Mesenchymal stem cell (in vitro differentiated cells and primary cell): Measurements from ENCODE around the gene EVC2.

Experiments
- DNase-seq: peaks from one replicate; pipeline ENCODE4 v3.0.0-alpha.2; 2013
- H2AFZ ChIP-seq: one replicate; pipeline ENCODE4 v1.6.1; 2013; ENCODE audit warnings: low read depth, mild to moderate bottlenecking, control low read depth, inconsistent platforms, low read length, moderate library complexity
- H2AK5ac ChIP-seq: 2 replicates; pipeline ENCODE4 v1.6.1; 2013; ENCODE audit warnings: low read length, moderate library complexity, mild to moderate bottlenecking, inconsistent platforms; ENCODE audit not compliant: severe bottlenecking
- H2BK120ac ChIP-seq: one replicate; pipeline ENCODE4 v1.6.1; 2013; ENCODE audit warnings: low read depth, mild to moderate bottlenecking, inconsistent platforms, low read length, moderate library complexity
- H2BK12ac ChIP-seq, 2 experiments: one replicate each; pipeline ENCODE4 v1.6.1; 2013; ENCODE audit warnings: inconsistent platforms in 2 of 2, low read length in 2 of 2, mild to moderate bottlenecking in 2 of 2, moderate library complexity in 2 of 2, control low read depth in 1 of 2
- H2BK15ac ChIP-seq: one replicate; pipeline ENCODE4 v1.6.1; 2013; ENCODE audit warnings: mild to moderate bottlenecking, low read depth, inconsistent platforms; ENCODE audit not compliant: poor library complexity, severe bottlenecking
- H2BK5ac ChIP-seq: 2 replicates; pipeline ENCODE4 v1.6.1; 2013; ENCODE audit warnings: low read depth, mild to moderate bottlenecking, low read length, control low read depth, inconsistent platforms; ENCODE audit not compliant: poor library complexity, severe bottlenecking
- H3K14ac ChIP-seq, 2 experiments: one replicate each; pipeline ENCODE4 v1.6.1; 2013; ENCODE audit warnings: inconsistent platforms in 2 of 2, low read length in 2 of 2, control low read depth in 1 of 2, mild to moderate bottlenecking in 1 of 2, moderate library complexity in 1 of 2
- H3K18ac ChIP-seq, 2 experiments: one replicate each; pipeline ENCODE4 v1.6.1; 2013; ENCODE audit warnings: inconsistent platforms in 2 of 2, low read length in 2 of 2, control low read depth in 1 of 2, low read depth in 1 of 2, mild to moderate bottlenecking in 1 of 2
- H3K23ac ChIP-seq, 2 experiments: one replicate each; pipeline ENCODE4 v1.6.1; 2013; ENCODE audit warnings: inconsistent platforms in 2 of 2, low read length in 2 of 2, mild to moderate bottlenecking in 2 of 2, moderate library complexity in 2 of 2, control low read depth in 1 of 2
- H3K27ac ChIP-seq: 2 replicates; pipeline ENCODE4 v1.5.1; 2013; ENCODE audit warnings: mild to moderate bottlenecking, moderate library complexity, low read length, control low read depth, inconsistent platforms; ENCODE audit not compliant: poor library complexity, severe bottlenecking
- H3K27me3 ChIP-seq, 2 experiments: 2 replicates each; pipeline versions ENCODE4 v1.6.1 to v1.7.0; 2013; ENCODE audit warnings: low read length in 2 of 2, mild to moderate bottlenecking in 2 of 2, moderate library complexity in 2 of 2, control low read depth in 1 of 2, inconsistent platforms in 1 of 2; ENCODE audit not compliant: control insufficient read depth in 1 of 2, insufficient read depth in 1 of 2
- H3K36me3 ChIP-seq, 2 experiments: 2 replicates each; pipeline versions ENCODE4 v1.6.1 to v1.7.0; 2013; ENCODE audit warnings: low read length in 2 of 2, control low read depth in 1 of 2, inconsistent platforms in 1 of 2, low read depth in 1 of 2, mild to moderate bottlenecking in 1 of 2; ENCODE audit not compliant: insufficient read depth in 2 of 2, control insufficient read depth in 1 of 2
- H3K4ac ChIP-seq, 2 experiments: one replicate each; pipeline ENCODE4 v1.6.1; 2013; ENCODE audit warnings: inconsistent platforms in 2 of 2, low read length in 2 of 2, mild to moderate bottlenecking in 2 of 2, moderate library complexity in 2 of 2, control low read depth in 1 of 2, low read depth in 1 of 2
- H3K4me1 ChIP-seq: 2 replicates; pipeline ENCODE4 v1.6.1; 2013; ENCODE audit warnings: low read depth, low read length, control low read depth; ENCODE audit not compliant: control insufficient read depth, insufficient read depth
- H3K4me2 ChIP-seq: 2 replicates; pipeline ENCODE4 v1.6.1; 2013; ENCODE audit warnings: low read length, mild to moderate bottlenecking, inconsistent platforms; ENCODE audit not compliant: poor library complexity, severe bottlenecking
- H3K4me3 ChIP-seq, 2 experiments: 2 replicates each; pipeline versions ENCODE4 v1.5.1 to v1.7.0; 2013; ENCODE audit warnings: low read length in 2 of 2, mild to moderate bottlenecking in 2 of 2, control low read depth in 1 of 2, low read depth in 1 of 2; ENCODE audit not compliant: insufficient read depth in 1 of 2
- H3K79me1 ChIP-seq: replicated peaks from 2 replicates; pipeline ENCODE4 v1.6.1; 2013; ENCODE audit warnings: mild to moderate bottlenecking, control low read depth, low read length, inconsistent platforms; ENCODE audit not compliant: poor library complexity, severe bottlenecking
- H3K9ac ChIP-seq: 2 replicates; pipeline ENCODE4 v1.7.0; 2013; ENCODE audit warnings: mild to moderate bottlenecking, low read length, moderate library complexity
- H3K9me3 ChIP-seq: 2 replicates; pipeline ENCODE4 v1.7.0; 2013; ENCODE audit warnings: mild to moderate bottlenecking, low read length; ENCODE audit not compliant: control insufficient read depth
- H4K8ac ChIP-seq: one replicate; pipeline ENCODE4 v1.6.1; 2013; ENCODE audit warnings: inconsistent platforms, mild to moderate bottlenecking, low read length, moderate library complexity
- H4K91ac ChIP-seq: one replicate; pipeline ENCODE4 v1.6.1; 2013; ENCODE audit warnings: mild to moderate bottlenecking, low read length, inconsistent platforms
- WGBS: methylation state at CpG from one replicate; pipeline ENCODE4 v1.1.7; 2013; ENCODE audit warnings: mixed read lengths; 5-methylcytosine and 5-hydroxymethylcytosine counted together

Gene EVC2

DNA sequence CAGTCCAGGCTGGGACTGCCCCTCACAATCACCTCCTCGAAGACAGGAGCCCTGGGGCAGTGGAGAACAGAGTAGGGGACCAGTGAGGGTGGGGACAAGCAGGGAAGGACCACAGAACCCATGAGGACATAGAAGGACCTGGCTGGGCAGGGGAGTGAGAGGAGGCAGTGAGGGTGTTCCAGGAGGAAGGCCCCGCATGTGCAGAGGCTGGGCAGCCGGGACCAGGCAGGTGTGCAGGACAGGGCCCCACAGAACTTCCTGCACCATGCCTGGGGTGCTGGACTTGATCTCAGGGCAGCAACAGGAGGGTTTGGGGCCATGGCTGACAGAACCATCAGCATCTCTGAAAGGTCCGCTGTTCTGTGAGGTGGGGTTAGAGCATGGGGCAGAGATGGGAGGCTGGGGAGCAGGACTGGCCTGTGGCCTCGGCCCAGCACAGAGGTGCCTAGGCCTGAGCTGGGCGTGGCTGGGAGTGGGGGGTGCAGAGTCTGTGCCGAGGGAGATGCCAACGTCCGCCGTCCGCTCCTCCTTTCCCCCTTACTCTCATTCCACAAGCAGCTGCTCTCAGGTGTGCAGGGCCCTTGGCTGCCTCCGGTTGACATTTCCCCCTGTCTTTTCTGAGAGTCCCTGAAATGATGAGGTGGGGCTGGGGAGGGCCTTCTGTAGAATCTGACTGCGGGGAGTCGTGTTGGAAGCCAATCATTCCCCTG lies 43.5 kb upstream of the EVC2 start:
- H3K9me3 ChIP-seq: no peaks in the 10 kb centered on the region
- H3K4me1 ChIP-seq: peaks cover 56% of the 10 kb centered on the region
- H2BK12ac ChIP-seq: peak overlapping the region; percentile 63 to 84
- H3K18ac ChIP-seq: peak overlapping the region; percentile 56 to 93
- no peak overlapping the region for H2AFZ ChIP-seq
- no peak overlapping the region for H3K4me3 ChIP-seq
- H4K91ac ChIP-seq: peak overlapping the region; percentile 81
- no peak overlapping the region for H2BK15ac ChIP-seq
- no peak overlapping the region for H3K9ac ChIP-seq
- 69% methylated on average over 8 of the region's 14 CpGs for WGBS
- no peaks in the 10 kb centered on the region for H3K27me3 ChIP-seq
- DNase-seq: no peak
- H3K36me3 ChIP-seq: peaks cover 68 to 72% of the 10 kb centered on the region in 2 experiments
- peak overlapping the region in 1 of 2 experiments; percentile 84 for H3K23ac ChIP-seq
- peak overlapping the region; percentile 76 for H2AK5ac ChIP-seq
- H2BK120ac ChIP-seq: no peak overlapping the region
- no peak overlapping the region for H3K4me2 ChIP-seq
- peak overlapping the region; percentile 76 for H4K8ac ChIP-seq
- peak overlapping the region; percentile 8 for H2BK5ac ChIP-seq
- H3K79me1 ChIP-seq: peaks cover 15% of the 10 kb centered on the region
- H3K14ac ChIP-seq: peak overlapping the region in 1 of 2 experiments; percentile 63
- H3K4ac ChIP-seq: peak overlapping the region; percentile 66 to 85
- H3K27ac ChIP-seq: peak overlapping the region; percentile 73

DNA sequence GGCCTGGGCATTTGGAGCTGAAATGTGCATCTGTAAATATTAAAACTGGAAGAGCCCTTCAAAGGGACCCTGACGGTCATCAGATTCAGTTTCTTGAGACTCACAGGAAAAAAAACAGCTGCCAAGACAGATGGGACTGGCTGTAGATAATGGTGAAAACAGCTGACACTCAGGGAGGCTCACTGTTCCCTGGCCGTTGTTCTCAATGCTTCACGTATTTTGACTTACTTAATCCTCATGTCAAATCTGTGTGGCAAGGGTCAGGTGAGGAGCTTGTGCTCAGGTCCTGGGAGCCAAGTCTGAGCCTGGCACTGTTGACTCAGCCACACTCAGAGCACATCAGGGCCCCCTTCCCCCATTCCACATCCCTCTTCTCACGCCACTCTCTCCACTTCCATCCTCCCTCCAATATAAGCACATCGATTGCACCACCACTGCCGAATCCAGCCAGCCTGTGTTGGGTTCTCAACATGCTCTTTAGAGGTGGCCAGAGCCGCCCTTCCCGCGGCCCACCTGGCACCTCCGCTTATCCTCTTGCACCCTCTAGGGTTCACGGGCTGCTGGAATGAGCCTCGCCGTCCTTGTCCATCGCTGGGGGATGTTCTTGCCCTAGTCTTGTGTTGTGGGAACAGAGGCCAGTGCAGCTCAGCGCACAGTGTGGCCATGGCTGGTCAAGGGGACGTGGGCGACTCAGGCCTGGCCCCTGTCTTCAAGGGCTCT lies 42.7 kb upstream of the EVC2 start:
- Histone ChIP-seq H3K27me3 (no peaks in the 10 kb centered on the region), H2BK5ac (no peak overlapping the region), H3K4me1 (peaks cover 57% of the 10 kb centered on the region), H3K27ac (peak overlapping the region; percentile 73), H3K4me3 (no peak overlapping the region), H2BK12ac (peak overlapping the region in 1 of 2 experiments; percentile 84), H4K91ac (peak overlapping the region; percentile 81), H2AFZ (no peak overlapping the region), H3K4me2 (no peak overlapping the region), H3K9ac (no peak overlapping the region), H3K23ac (peak overlapping the region in 1 of 2 experiments; percentile 84), H3K9me3 (no peaks in the 10 kb centered on the region), H3K18ac (peak overlapping the region; percentile 56 to 93), H3K36me3 (peaks cover 66 to 71% of the 10 kb centered on the region in 2 experiments), H4K8ac (peak overlapping the region; percentile 59), H3K4ac (peak overlapping the region in 1 of 2 experiments; percentile 66), H2BK15ac (no peak overlapping the region), H2AK5ac (peak overlapping the region; percentile 76), H3K79me1 (peaks cover 11% of the 10 kb centered on the region), H2BK120ac (no peak overlapping the region), H3K14ac (peak overlapping the region in 1 of 2 experiments; percentile 63)
- DNase-seq: peak; percentile 92
- WGBS: 82% methylated on average over 17 of the region's 17 CpGs

DNA sequence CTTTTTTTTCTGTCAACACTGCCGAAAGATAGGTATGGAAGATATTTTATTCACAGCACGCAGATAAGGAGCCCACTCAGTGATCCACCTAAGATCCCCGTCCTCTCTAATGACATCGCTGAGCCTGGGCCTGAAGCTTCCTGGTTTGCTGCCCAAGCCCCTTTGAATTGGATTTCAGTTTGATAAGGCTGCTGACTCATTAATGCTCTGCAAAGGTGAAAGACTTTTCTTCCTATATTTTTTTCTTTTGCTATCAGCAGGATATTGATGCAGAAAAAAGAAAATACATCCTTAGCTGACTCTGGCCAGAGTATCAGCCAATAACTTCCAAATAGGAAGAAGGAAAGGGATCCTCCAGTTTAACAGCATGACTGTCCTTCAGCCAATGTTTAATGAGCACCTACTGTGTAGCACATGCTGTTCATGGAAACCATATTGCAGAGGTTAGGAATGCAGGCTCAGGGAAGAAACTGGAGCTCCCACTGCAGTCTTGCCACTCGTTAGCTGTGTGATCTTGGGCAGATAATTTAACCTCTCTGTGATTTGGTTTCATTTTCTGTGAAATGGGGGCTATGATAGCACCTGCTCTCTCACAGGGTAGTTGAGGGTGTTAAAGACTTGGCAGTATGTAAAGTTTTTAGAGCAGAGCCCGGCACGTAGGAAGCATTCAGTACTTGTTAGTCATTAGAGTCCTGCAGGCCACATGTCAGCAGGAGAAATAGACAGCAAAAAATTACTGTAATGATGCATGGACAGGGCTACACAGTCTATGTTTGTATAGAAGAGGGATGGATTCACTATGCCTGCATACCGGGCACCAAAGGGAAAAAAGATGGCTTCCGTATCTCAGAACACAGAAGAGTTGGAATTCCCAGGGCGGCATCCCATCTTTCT lies 41.9 kb upstream of the EVC2 start:
- Histone ChIP-seq H3K4me3 (no peak overlapping the region), H3K36me3 (peaks cover 64 to 71% of the 10 kb centered on the region in 2 experiments), H3K9me3 (no peaks in the 10 kb centered on the region), H3K79me1 (peaks cover 11% of the 10 kb centered on the region), H2BK5ac (no peak overlapping the region), H3K23ac (no peak overlapping the region), H2AFZ (no peak overlapping the region), H3K4ac (no peak overlapping the region), H2BK12ac (no peak overlapping the region), H3K27ac (peak overlapping the region; percentile 73), H3K14ac (no peak overlapping the region), H3K18ac (peak overlapping the region in 1 of 2 experiments; percentile 24), H3K4me2 (no peak overlapping the region), H4K8ac (no peak overlapping the region), H3K9ac (no peak overlapping the region), H2BK120ac (no peak overlapping the region), H4K91ac (no peak overlapping the region), H2AK5ac (peak overlapping the region; percentile 45), H3K4me1 (peaks cover 53% of the 10 kb centered on the region), H3K27me3 (no peaks in the 10 kb centered on the region), H2BK15ac (no peak overlapping the region)
- WGBS: 83% methylated on average over 10 of the region's 10 CpGs
- peak; percentile 54 for DNase-seq
